KOPT-K1 (cell line): Measurements from ENCODE around the gene PARVB.
"Not testable (repeated sequence)": the region's sequence is repeated elsewhere in the genome, so short reads cannot be mapped to it uniquely, and the experiment has no call there.

Experiments used
- H3K27ac ChIP-seq: fragments of 200-600 bp; sonication (generic); 2 replicates; pipeline ENCODE4 v1.5.1; 2016; ENCODE audit warnings: antibody characterized with exemption, mild to moderate bottlenecking, low read depth, low read length; ENCODE audit not compliant: poor library complexity, severe bottlenecking
- H3K36me3 ChIP-seq: fragments of 200-600 bp; sonication (generic); 2 replicates; pipeline ENCODE4 v1.5.1; 2017; ENCODE audit warnings: antibody characterized with exemption, mild to moderate bottlenecking, low read length, moderate library complexity; ENCODE audit not compliant: insufficient read depth
- H3K9me3 ChIP-seq: fragments of 200-600 bp; sonication (generic); 2 replicates; pipeline ENCODE4 v1.5.1; 2017; ENCODE audit warnings: antibody characterized with exemption, low read length, mild to moderate bottlenecking; ENCODE audit not compliant: insufficient read depth, poor library complexity, severe bottlenecking

Gene PARVB

DNA sequence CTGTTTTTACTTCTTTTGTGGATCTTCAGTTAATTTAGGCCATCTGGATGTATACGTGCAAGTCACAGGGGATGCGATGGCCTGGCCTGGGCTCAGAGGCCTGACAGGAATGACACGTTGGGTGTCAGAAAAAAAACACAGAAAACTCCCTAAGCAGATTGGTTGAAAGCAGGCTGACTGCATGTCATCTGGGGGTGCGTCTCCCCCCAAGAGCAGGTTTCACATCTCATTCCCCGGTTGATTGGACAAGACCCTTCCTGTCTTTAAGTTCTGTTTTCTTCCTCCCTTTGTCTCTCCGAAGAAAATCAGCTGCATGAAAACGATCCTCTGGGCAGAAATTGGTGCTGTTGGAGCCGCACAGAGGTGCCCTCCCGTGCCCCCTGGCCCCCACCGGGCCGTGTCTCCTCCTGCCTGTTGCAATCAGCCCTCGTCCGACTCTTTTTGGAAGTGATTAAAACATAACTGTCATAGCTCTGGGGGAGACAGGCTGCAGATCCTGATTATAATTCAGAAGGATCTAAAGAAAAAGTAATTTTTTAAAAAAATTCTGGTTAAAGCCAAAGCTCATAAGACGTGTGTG is 84.8 kb downstream of the PARVB start:
- Histone ChIP-seq H3K36me3 (no peaks in the 10 kb centered on the region), H3K9me3 (no peaks in the 10 kb centered on the region), H3K27ac (no peak overlapping the region)

GRCh38 chr22:44109416-44109815 is 85.3 kb downstream of the PARVB start:
- no peaks in the 10 kb centered on the region for H3K9me3 ChIP-seq
- no peaks in the 10 kb centered on the region for H3K36me3 ChIP-seq
- no peak overlapping the region for H3K27ac ChIP-seq

DNA sequence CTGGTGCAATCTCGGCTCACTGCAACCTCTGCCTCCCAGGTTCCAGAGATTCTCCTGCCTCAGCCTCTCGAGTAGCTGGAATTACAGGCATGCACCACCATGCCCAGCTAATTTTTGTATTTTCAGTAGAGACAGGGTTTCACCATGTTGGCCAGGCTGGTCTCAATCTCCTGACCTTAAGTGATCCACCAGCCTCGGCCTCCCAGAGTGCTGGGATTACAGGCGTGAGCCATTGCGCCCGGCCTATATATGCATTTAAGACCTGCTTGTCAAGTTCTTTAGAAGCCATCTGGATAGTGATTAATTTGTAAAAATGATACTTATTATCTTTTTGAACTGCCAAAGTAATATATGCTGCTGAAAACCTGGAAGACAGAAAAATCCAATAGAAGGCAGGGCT is 86.6 kb downstream of the PARVB start:
- not testable (repeated sequence) for H3K36me3 ChIP-seq, H3K9me3 ChIP-seq, H3K27ac ChIP-seq

DNA sequence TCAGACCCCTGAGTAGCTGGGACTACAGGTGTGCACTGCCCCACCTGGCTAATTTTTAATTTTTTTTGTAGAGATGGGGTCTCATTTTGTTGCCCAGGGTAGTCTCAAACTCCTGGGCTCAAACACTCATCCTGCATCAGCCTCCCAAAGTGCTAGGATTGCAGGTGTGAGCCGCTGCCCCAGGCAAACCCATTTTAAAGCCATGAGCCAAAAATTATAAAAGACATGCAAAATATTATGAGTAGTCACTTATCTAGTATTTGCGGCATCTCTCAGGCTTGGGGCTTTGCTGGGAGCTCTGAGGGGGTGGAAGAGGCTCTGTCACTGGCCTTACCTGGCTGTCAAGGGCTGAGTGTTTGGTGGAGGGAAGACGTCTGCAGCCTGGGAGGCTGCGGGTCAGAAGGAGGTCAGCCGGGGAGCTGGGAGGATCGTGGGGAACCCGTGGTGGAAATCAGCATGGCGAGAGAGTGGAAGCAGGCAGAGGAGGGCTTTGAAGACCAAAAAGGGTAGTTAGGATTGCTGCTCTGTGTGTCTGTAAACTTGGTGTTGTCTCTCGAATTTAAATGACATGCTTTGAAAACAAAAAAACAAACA is 87.6 kb downstream of the PARVB start:
- H3K27ac ChIP-seq = no peak overlapping the region
- H3K36me3 ChIP-seq = no peaks in the 10 kb centered on the region
- no peaks in the 10 kb centered on the region for H3K9me3 ChIP-seq

- Histone ChIP-seq H3K9me3 (no peaks in the 10 kb centered on the region), H3K36me3 (no peaks in the 10 kb centered on the region), H3K27ac (no peak overlapping the region)
Observed at GRCh38 chr22:44112191-44112590, 88.1 kb downstream of the PARVB start.

- H3K27ac ChIP-seq = no peak overlapping the region
- no peaks in the 10 kb centered on the region for H3K36me3 ChIP-seq
- peaks cover 1% of the 10 kb centered on the region for H3K9me3 ChIP-seq
Observed at GRCh38 chr22:44116331-44116730, 92.2 kb downstream of the PARVB start.

GRCh38 chr22:44116755-44117684 is 92.9 kb downstream of the PARVB start:
- Histone ChIP-seq H3K9me3 (peaks cover 7% of the 10 kb centered on the region), H3K27ac (no peak overlapping the region), H3K36me3 (no peaks in the 10 kb centered on the region)

DNA sequence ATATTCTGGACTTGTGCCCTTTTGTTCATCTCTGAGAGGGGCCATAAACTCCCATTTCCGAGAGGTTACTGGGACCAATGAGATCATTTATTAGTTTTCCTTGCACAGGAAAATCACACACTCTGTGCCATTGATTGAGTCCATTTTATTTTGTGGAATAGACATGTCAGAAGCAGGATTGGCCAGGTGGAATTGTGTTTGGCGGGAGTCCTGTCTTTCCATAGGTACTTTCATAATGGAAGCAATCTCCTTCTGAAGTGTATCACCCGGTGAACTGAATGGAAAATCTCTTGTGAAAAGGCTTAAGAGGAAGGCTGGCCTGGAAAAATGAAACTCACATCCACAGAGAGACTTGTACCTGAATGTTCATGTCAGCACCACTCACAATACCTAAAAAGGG is 93.6 kb downstream of the PARVB start:
- Histone ChIP-seq H3K9me3 (peaks cover 7% of the 10 kb centered on the region), H3K36me3 (no peaks in the 10 kb centered on the region), H3K27ac (no peak overlapping the region)

- Histone ChIP-seq H3K27ac (no peak overlapping the region), H3K36me3 (no peaks in the 10 kb centered on the region), H3K9me3 (peaks cover 7% of the 10 kb centered on the region)
Observed at GRCh38 chr22:44118645-44119315, 94.7 kb downstream of the PARVB start.

GRCh38 chr22:44119669-44120313 is 95.7 kb downstream of the PARVB start:
- no peak overlapping the region for H3K27ac ChIP-seq
- H3K36me3 ChIP-seq = no peaks in the 10 kb centered on the region
- peaks cover 7% of the 10 kb centered on the region for H3K9me3 ChIP-seq

DNA sequence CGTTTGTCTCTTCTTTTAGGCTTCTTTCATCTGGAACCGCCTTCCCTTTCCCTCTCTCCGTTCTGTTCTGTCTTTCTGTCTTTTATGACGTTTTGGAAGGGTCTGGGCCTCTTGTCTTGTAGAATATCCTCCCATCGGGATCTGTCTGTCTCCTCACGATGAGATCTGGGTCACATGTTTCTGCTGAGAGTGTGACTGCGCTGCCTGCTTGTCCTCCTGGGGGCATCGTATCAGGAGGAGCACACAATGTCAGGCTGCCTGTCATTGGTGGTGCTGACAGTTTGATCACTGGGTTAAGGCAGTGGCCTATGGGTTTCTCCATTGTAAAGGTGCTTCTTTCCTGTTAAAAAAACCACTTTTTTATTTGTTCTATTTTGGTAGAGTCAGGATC is 96.2 kb downstream of the PARVB start:
- Histone ChIP-seq H3K9me3 (peaks cover 7% of the 10 kb centered on the region), H3K36me3 (no peaks in the 10 kb centered on the region), H3K27ac (no peak overlapping the region)

DNA sequence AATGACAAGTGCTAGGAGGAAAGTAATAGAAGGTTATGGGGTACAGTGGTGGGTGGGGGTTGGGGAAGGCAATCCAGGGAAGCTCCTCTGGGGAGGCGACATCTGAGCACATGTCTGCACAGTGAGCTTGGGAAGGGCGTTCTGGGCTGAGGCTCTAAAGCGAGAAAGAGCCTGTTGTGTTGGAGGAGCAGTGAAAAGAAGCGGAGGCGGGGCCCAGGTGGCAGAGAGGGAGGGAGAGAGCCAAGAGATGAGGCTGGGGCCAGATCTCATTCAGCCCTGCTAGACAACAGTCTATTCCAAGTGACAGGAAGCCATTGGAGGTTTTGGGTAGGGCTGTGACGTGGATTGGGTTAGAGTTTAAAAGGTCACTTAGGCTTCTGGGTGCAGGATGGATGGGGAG is 101.3 kb downstream of the PARVB start:
- peaks cover 36% of the 10 kb centered on the region for H3K9me3 ChIP-seq
- H3K36me3 ChIP-seq = no peaks in the 10 kb centered on the region
- H3K27ac ChIP-seq = no peak overlapping the region

GRCh38 chr22:44126807-44127206 is 102.7 kb downstream of the PARVB start:
- no peaks in the 10 kb centered on the region for H3K36me3 ChIP-seq
- H3K27ac ChIP-seq = no peak overlapping the region
- peaks cover 30% of the 10 kb centered on the region for H3K9me3 ChIP-seq

GRCh38 chr22:44127356-44127755 is 103.3 kb downstream of the PARVB start:
- Histone ChIP-seq H3K27ac (no peak overlapping the region), H3K9me3 (peaks cover 29% of the 10 kb centered on the region), H3K36me3 (no peaks in the 10 kb centered on the region)
